Gastroesophageal sphincter (tissue), 4 donors: ENCODE results near the gene HDGF. TPM values are rescaled to one million over a fixed set of nuclear protein-coding genes. Genes with fewer than 3 reads are reported as not detected.
"Not testable (repeated sequence)": the region's sequence is repeated elsewhere in the genome, so short reads cannot be mapped to it uniquely, and the experiment has no call there.

Experiments
- ATAC-seq: fragments of 150-250 bp; one replicate; pipeline ENCODE4 v1.9.1; 2016; ENCODE audit warnings: mild to moderate bottlenecking, moderate library complexity
- H3K27ac ChIP-seq, 4 donors: fragments of 200-600 bp; sonication (generic) in 3 of 4; 1 replicate in 3 of 4; 2 replicates in 1 of 4; pipeline ENCODE4 v1.5.1; 2016 to 2019
- H3K27me3 ChIP-seq: fragments of 200-600 bp; sonication (generic); one replicate; pipeline ENCODE4 v1.5.1; 2019
- H3K36me3 ChIP-seq, 2 donors: fragments of 200-600 bp; sonication (generic); one replicate each; pipeline ENCODE4 v1.5.1; 2019; ENCODE audit warnings: control low read depth in 1 of 2
- H3K4me1 ChIP-seq, 3 donors: fragments of 200-600 bp; sonication (generic); 1 replicate in 2 of 3; 2 replicates in 1 of 3; pipeline ENCODE4 v1.5.1; 2016 to 2019; ENCODE audit warnings: control low read depth in 2 of 3
- H3K4me3 ChIP-seq, 2 donors: fragments of 200-600 bp; sonication (generic); one replicate each; pipeline ENCODE4 v1.5.1; 2019; ENCODE audit warnings: mild to moderate bottlenecking in 1 of 2, moderate library complexity in 1 of 2
- H3K9me3 ChIP-seq, 3 donors: fragments of 200-600 bp; sonication (generic); one replicate each; pipeline ENCODE4 v1.5.1; 2017 to 2019; ENCODE audit warnings: control low read depth in 2 of 3
- CTCF ChIP-seq, 4 experiments: fragments of 200-600 bp in 2 of 4; fragments of 450-650 bp in 2 of 4; sonication (generic) in 1 of 4; IDR thresholded peaks; one replicate each; pipeline ENCODE4 v1.5.1; 2017 to 2019; ENCODE audit warnings: antibody characterized with exemption in 4 of 4, mild to moderate bottlenecking in 2 of 4, moderate library complexity in 2 of 4
- EP300 ChIP-seq: sonication (generic); formaldehyde crosslinking; IDR thresholded peaks from one replicate; pipeline ENCODE4 v1.6.1; 2017; ENCODE audit warnings: antibody characterized with exemption, mild to moderate bottlenecking
- POLR2A ChIP-seq, 2 donors: fragments of 450-650 bp; IDR thresholded peaks; one replicate each; pipeline ENCODE4 v1.6.1; 2017; ENCODE audit warnings: antibody characterized with exemption in 2 of 2, mild to moderate bottlenecking in 2 of 2, moderate library complexity in 1 of 2
- POLR2AphosphoS5 ChIP-seq: sonication (generic); formaldehyde crosslinking; IDR thresholded peaks from one replicate; pipeline ENCODE4 v1.6.1; 2017; ENCODE audit warnings: antibody characterized with exemption
- WGBS, 2 donors: methylation state at CpG; one replicate each; pipeline ENCODE4 v1.1.5; 2018; ENCODE audit warnings: low coverage in 1 of 2; 5-methylcytosine and 5-hydroxymethylcytosine counted together
- total RNA-seq, 4 donors: library from RNA; depleted of rRNA; stranded (reverse); fragments of >200 nt; gene quantifications; one replicate each; pipeline ENCODE4 v1.1.0, GENCODE V29; 2016

Gene HDGF
- total RNA-seq, 4 donors from 2014 or later: 138 to 237 (median 186) TPM

- H3K36me3 ChIP-seq: no peaks in the 10 kb centered on the region
- no peak overlapping the region for H3K4me3 ChIP-seq
- peaks cover 0 to under 1% (median 0%) of the 10 kb centered on the region in 3 donors for H3K4me1 ChIP-seq
- ATAC-seq: no peak
- H3K27ac ChIP-seq: no peak overlapping the region
- no peaks in the 10 kb centered on the region for H3K9me3 ChIP-seq
- 100% methylated on average over 1 of the region's 4 CpGs; no CpG with 5 or more reads in 1 of the 2 donors for WGBS, 2 donors
- no peaks in the 10 kb centered on the region for H3K27me3 ChIP-seq
- TF ChIP-seq POLR2AphosphoS5 (no peak), EP300 (no peak), CTCF (IDR thresholded peaks at IDR 0.05) (no peak), POLR2A (IDR thresholded peaks at IDR 0.05) (no peak)
These were observed 9.3 kb upstream of the HDGF start for GRCh38 chr1:156760796-156761104.

GRCh38 chr1:156760092-156760795 lies 8.8 kb upstream of the HDGF start:
- H3K4me3 ChIP-seq: no peak overlapping the region
- H3K36me3 ChIP-seq: no peaks in the 10 kb centered on the region
- no peaks in the 10 kb centered on the region for H3K4me1 ChIP-seq
- no peaks in the 10 kb centered on the region for H3K27me3 ChIP-seq
- TF ChIP-seq CTCF (IDR thresholded peaks at IDR 0.05) (no peak), POLR2A (IDR thresholded peaks at IDR 0.05) (no peak), POLR2AphosphoS5 (no peak), EP300 (no peak)
- ATAC-seq: no peak
- H3K27ac ChIP-seq: no peak overlapping the region
- no peaks in the 10 kb centered on the region for H3K9me3 ChIP-seq
- 55% methylated on average over 3 of the region's 6 CpGs; no CpG with 5 or more reads in 1 of the 2 donors for WGBS, 2 donors

GRCh38 chr1:156757572-156758253 lies 6.2 kb upstream of the HDGF start:
- H3K27me3 ChIP-seq, H3K36me3 ChIP-seq, H3K27ac ChIP-seq, H3K4me1 ChIP-seq, ATAC-seq, H3K9me3 ChIP-seq, H3K4me3 ChIP-seq: not testable (repeated sequence)
- WGBS, 2 donors: 80 to 96% methylated on average over 1 to 7 of the region's 10 CpGs

- WGBS, 2 donors: 92 to 100% methylated on average over 1 of the region's 1 CpG
- no peak overlapping the region for H3K4me3 ChIP-seq
- no peak for ATAC-seq
- no peaks in the 10 kb centered on the region for H3K36me3 ChIP-seq
- H3K27me3 ChIP-seq: no peaks in the 10 kb centered on the region
- peaks cover 0 to 14% (median 7%) of the 10 kb centered on the region in 3 donors for H3K4me1 ChIP-seq
- H3K27ac ChIP-seq: no peak overlapping the region
- H3K9me3 ChIP-seq: no peaks in the 10 kb centered on the region
- TF ChIP-seq EP300 (no peak), CTCF (IDR thresholded peaks at IDR 0.05) (no peak), POLR2A (IDR thresholded peaks at IDR 0.05) (no peak), POLR2AphosphoS5 (no peak)
These were observed 4.9 kb upstream of the HDGF start for GRCh38 chr1:156756355-156756754.

- Histone ChIP-seq H3K36me3 (no peaks in the 10 kb centered on the region), H3K4me1 (peaks cover 0 to 14% (median 7%) of the 10 kb centered on the region in 3 donors), H3K27ac (no peak overlapping the region), H3K4me3 (no peak overlapping the region), H3K27me3 (no peaks in the 10 kb centered on the region), H3K9me3 (no peaks in the 10 kb centered on the region)
- TF ChIP-seq EP300 (no peak), POLR2A (IDR thresholded peaks at IDR 0.05) (no peak), POLR2AphosphoS5 (no peak)
- 60 to 62% methylated on average over 2 to 5 of the region's 5 CpGs for WGBS, 2 donors
- no peak for ATAC-seq
These were observed 4.1 kb upstream of the HDGF start for GRCh38 chr1:156755527-156755950.

GRCh38 chr1:156754219-156754618 lies 2.7 kb upstream of the HDGF start:
- H3K4me1 ChIP-seq: peaks cover 0 to 27% (median 14%) of the 10 kb centered on the region in 3 donors
- H3K4me3 ChIP-seq: no peak overlapping the region
- H3K27ac ChIP-seq: no peak overlapping the region
- no peaks in the 10 kb centered on the region for H3K9me3 ChIP-seq
- H3K27me3 ChIP-seq: no peaks in the 10 kb centered on the region
- TF ChIP-seq EP300 (no peak), CTCF (IDR thresholded peaks at IDR 0.05) (no peak), POLR2AphosphoS5 (no peak), POLR2A (IDR thresholded peaks at IDR 0.05) (no peak)
- no peaks in the 10 kb centered on the region for H3K36me3 ChIP-seq
- ATAC-seq: no peak
- WGBS, 2 donors: 80% methylated on average over 7 of the region's 8 CpGs; no CpG with 5 or more reads in 1 of the 2 donors
